H9 (cell line): ENCODE data around the gene ANKRD44. TPM values are rescaled to one million over a fixed set of nuclear protein-coding genes. Genes with fewer than 3 reads are reported as not detected.

Source experiments
- DNase-seq: peaks from one replicate; pipeline ENCODE4 v3.0.0-alpha.2; 2017
- H2AFZ ChIP-seq: one replicate; pipeline ENCODE4 v1.6.1; 2013; ENCODE audit warnings: mild to moderate bottlenecking, low read length, control low read depth, moderate library complexity
- H2AK5ac ChIP-seq: 2 replicates; pipeline ENCODE4 v1.6.1; 2013; ENCODE audit warnings: low read length, control low read depth, mixed read lengths; ENCODE audit not compliant: insufficient read length
- H2BK120ac ChIP-seq: one replicate; pipeline ENCODE4 v1.6.1; 2013; ENCODE audit warnings: low read depth, mild to moderate bottlenecking, low read length, control low read depth, inconsistent platforms; ENCODE audit not compliant: poor library complexity, severe bottlenecking
- H2BK12ac ChIP-seq: 2 replicates; pipeline ENCODE4 v1.6.1; 2013; ENCODE audit warnings: low read length, control low read depth, mixed read lengths, low read depth; ENCODE audit not compliant: insufficient read length
- H2BK15ac ChIP-seq: 2 replicates; pipeline ENCODE4 v1.6.1; 2013; ENCODE audit warnings: low read depth, low read length, control low read depth
- H2BK20ac ChIP-seq: one replicate; pipeline ENCODE4 v1.6.1; 2013; ENCODE audit warnings: low read depth, mild to moderate bottlenecking, low read length, control low read depth, inconsistent platforms; ENCODE audit not compliant: poor library complexity, severe bottlenecking
- H2BK5ac ChIP-seq: 2 replicates; pipeline ENCODE4 v1.6.1; 2013; ENCODE audit warnings: low read length, control low read depth, mixed read lengths; ENCODE audit not compliant: insufficient read length
- H3K14ac ChIP-seq: 2 replicates; pipeline ENCODE4 v1.6.1; 2013; ENCODE audit warnings: low read length, control low read depth; ENCODE audit not compliant: insufficient read depth
- H3K18ac ChIP-seq: 2 replicates; pipeline ENCODE4 v1.6.1; 2013; ENCODE audit warnings: low read depth, mild to moderate bottlenecking, mixed read lengths, low read length, control low read depth; ENCODE audit not compliant: insufficient read length
- H3K23ac ChIP-seq: 2 replicates; pipeline ENCODE4 v1.6.1; 2013; ENCODE audit warnings: low read length, control low read depth, mixed read lengths, low read depth; ENCODE audit not compliant: insufficient read length
- H3K23me2 ChIP-seq: 2 replicates; pipeline ENCODE4 v1.6.1; 2013; ENCODE audit warnings: low read depth, mild to moderate bottlenecking, mixed read lengths, low read length, control low read depth; ENCODE audit not compliant: insufficient read length, poor library complexity, severe bottlenecking
- H3K27ac ChIP-seq: 2 replicates; pipeline ENCODE4 v1.5.1; 2013; ENCODE audit warnings: low read length, control low read depth, mixed read lengths, low read depth; ENCODE audit not compliant: insufficient read length
- H3K27me3 ChIP-seq: 2 replicates; pipeline ENCODE4 v1.6.1; 2013; ENCODE audit warnings: low read length, control low read depth, inconsistent platforms; ENCODE audit not compliant: insufficient read depth
- H3K4ac ChIP-seq: 2 replicates; pipeline ENCODE4 v1.6.1; 2013; ENCODE audit warnings: low read depth, mild to moderate bottlenecking, control low read depth, inconsistent platforms, low read length, moderate library complexity
- H3K4me1 ChIP-seq: 2 replicates; pipeline ENCODE4 v1.6.1; 2013; ENCODE audit warnings: low read length, control low read depth, inconsistent platforms; ENCODE audit not compliant: insufficient read depth
- H3K4me2 ChIP-seq: 2 replicates; pipeline ENCODE4 v1.6.1; 2013; ENCODE audit warnings: low read length, control low read depth, mixed read lengths; ENCODE audit not compliant: insufficient read length, insufficient read depth
- H3K56ac ChIP-seq: 2 replicates; pipeline ENCODE4 v1.6.1; 2013; ENCODE audit warnings: low read depth, mild to moderate bottlenecking, mixed read lengths, low read length, control low read depth; ENCODE audit not compliant: insufficient read length
- H3K79me1 ChIP-seq: 2 replicates; pipeline ENCODE4 v1.6.1; 2013; ENCODE audit warnings: low read depth, mild to moderate bottlenecking, moderate library complexity, low read length, control low read depth, inconsistent platforms; ENCODE audit not compliant: insufficient read depth, poor library complexity, severe bottlenecking
- H3K79me2 ChIP-seq: 2 replicates; pipeline ENCODE4 v1.6.1; 2013; ENCODE audit warnings: low read length, control low read depth, inconsistent platforms; ENCODE audit not compliant: insufficient read depth
- H3K9ac ChIP-seq: 2 replicates; pipeline ENCODE4 v1.6.1; 2013; ENCODE audit warnings: low read length, control low read depth, mixed read lengths; ENCODE audit not compliant: insufficient read length; ENCODE audit errors: extremely low read depth
- H3K9me3 ChIP-seq: one replicate; pipeline ENCODE4 v1.6.1; 2013; ENCODE audit warnings: low read depth, low read length, inconsistent platforms; ENCODE audit not compliant: control insufficient read depth
- H3T11ph ChIP-seq: one replicate; pipeline ENCODE4 v1.6.1; 2013; ENCODE audit warnings: mild to moderate bottlenecking, low read length, control low read depth, inconsistent platforms
- H4K20me1 ChIP-seq: one replicate; pipeline ENCODE4 v1.6.1; 2013; ENCODE audit not compliant: control insufficient read depth, insufficient read length, insufficient read depth
- H4K5ac ChIP-seq: 2 replicates; pipeline ENCODE4 v1.6.1; 2013; ENCODE audit warnings: low read depth, mild to moderate bottlenecking, mixed read lengths, low read length, control low read depth; ENCODE audit not compliant: insufficient read length
- H4K8ac ChIP-seq: replicated peaks from 2 replicates; pipeline ENCODE4 v1.6.1; 2013; ENCODE audit warnings: low read length, control low read depth, mixed read lengths, low read depth; ENCODE audit not compliant: insufficient read length
- H4K91ac ChIP-seq: 2 replicates; pipeline ENCODE4 v1.6.1; 2013; ENCODE audit warnings: low read depth, mild to moderate bottlenecking, moderate library complexity, mixed read lengths, low read length, control low read depth; ENCODE audit not compliant: insufficient read length
- H3K27ac Mint-ChIP-seq, 3 experiments: 2 replicates in 2 of 3; 3 replicates in 1 of 3; pipeline ENCODE4 v1.8.0; 2020 to 2021; ENCODE audit warnings: mixed read lengths in 3 of 3, mild to moderate bottlenecking in 1 of 3, moderate library complexity in 1 of 3
- H3K27me3 Mint-ChIP-seq: 2 replicates; pipeline ENCODE4 v1.8.0; 2021; ENCODE audit warnings: low read depth, mild to moderate bottlenecking, moderate library complexity, mixed read lengths
- H3K36me3 Mint-ChIP-seq, 3 experiments: 2 replicates in 2 of 3; 3 replicates in 1 of 3; pipeline ENCODE4 v1.8.0; 2020 to 2021; ENCODE audit warnings: low read depth in 3 of 3, mixed read lengths in 3 of 3; ENCODE audit not compliant: insufficient read depth in 1 of 3
- H3K4me1 Mint-ChIP-seq, 2 experiments: 2 replicates each; pipeline ENCODE4 v1.8.0; 2020; ENCODE audit warnings: mixed read lengths in 2 of 2
- H3K4me3 Mint-ChIP-seq, 2 experiments: 2 replicates in 1 of 2; 3 replicates in 1 of 2; pipeline ENCODE4 v1.8.0; 2020 to 2021; ENCODE audit warnings: mild to moderate bottlenecking in 2 of 2, mixed read lengths in 2 of 2, moderate library complexity in 1 of 2
- H3K9me3 Mint-ChIP-seq, 2 experiments: 2 replicates in 1 of 2; 3 replicates in 1 of 2; pipeline ENCODE4 v1.8.0; 2020; ENCODE audit warnings: mild to moderate bottlenecking in 2 of 2, mixed read lengths in 2 of 2, moderate library complexity in 1 of 2
- WGBS: extraction: QIAGEN DNeasy Blood & Tissue Kit; methylation state at CpG from one replicate; pipeline ENCODE4 v1.1.7; 2013; ENCODE audit warnings: missing lambda C conversion rate, low lambda C conversion rate, mixed read lengths; ENCODE audit not compliant: insufficient read length; ENCODE audit errors: extremely low coverage; 5-methylcytosine and 5-hydroxymethylcytosine counted together
- total RNA-seq: library from RNA; stranded (reverse); gene quantifications from 2 replicates; pipeline ENCODE4 v1.2.1, GENCODE V29; 2021
- TF ChIP-seq, protein P1 (sequence below): fragments of 200-600 bp; sonication (generic); conservative IDR thresholded peaks from 3 replicates; pipeline ENCODE4 v1.8.0; 2021; ENCODE audit warnings: antibody characterized with exemption, mild to moderate bottlenecking

The ANKRD44 gene
- total RNA-seq, 1 experiment from 2014 or later: 1.9 TPM

DNA sequence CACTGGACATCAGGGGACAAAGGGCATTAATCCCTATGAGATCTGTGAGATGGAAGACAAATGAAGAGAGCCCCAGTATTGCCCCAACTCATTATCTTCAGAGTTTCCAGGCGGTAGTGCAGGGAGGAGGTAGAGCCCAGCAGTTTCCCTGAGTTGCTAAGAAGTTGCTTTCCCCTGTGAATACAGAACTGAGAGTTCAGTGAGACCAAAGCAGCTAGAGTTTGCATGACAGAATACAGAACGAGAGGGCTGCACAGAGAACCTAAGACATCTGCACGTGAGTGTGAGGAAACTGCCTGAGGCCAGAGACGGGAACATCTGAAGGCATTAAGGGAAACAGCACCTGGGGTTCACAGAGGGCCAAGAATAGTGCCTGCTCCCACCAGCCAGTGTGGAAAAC lies 366.0 kb downstream of the ANKRD44 start:
- TF ChIP-seq, protein P1, sequence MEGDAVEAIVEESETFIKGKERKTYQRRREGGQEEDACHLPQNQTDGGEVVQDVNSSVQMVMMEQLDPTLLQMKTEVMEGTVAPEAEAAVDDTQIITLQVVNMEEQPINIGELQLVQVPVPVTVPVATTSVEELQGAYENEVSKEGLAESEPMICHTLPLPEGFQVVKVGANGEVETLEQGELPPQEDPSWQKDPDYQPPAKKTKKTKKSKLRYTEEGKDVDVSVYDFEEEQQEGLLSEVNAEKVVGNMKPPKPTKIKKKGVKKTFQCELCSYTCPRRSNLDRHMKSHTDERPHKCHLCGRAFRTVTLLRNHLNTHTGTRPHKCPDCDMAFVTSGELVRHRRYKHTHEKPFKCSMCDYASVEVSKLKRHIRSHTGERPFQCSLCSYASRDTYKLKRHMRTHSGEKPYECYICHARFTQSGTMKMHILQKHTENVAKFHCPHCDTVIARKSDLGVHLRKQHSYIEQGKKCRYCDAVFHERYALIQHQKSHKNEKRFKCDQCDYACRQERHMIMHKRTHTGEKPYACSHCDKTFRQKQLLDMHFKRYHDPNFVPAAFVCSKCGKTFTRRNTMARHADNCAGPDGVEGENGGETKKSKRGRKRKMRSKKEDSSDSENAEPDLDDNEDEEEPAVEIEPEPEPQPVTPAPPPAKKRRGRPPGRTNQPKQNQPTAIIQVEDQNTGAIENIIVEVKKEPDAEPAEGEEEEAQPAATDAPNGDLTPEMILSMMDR: no peak
- Histone ChIP-seq H3K23me2 (no peaks in the 10 kb centered on the region), H3K4me1 (no peaks in the 10 kb centered on the region), H2BK5ac (no peak overlapping the region), H4K5ac (no peak overlapping the region), H2BK120ac (no peak overlapping the region), H3K79me2 (no peaks in the 10 kb centered on the region), H3K56ac (no peak overlapping the region), H2BK12ac (no peak overlapping the region), H3K23ac (no peak overlapping the region), H3K27me3 (no peaks in the 10 kb centered on the region), H4K91ac (no peak overlapping the region), H2AFZ (peak overlapping the region; percentile 10), H3K14ac (no peak overlapping the region), H3K4me2 (no peak overlapping the region), H3K18ac (no peak overlapping the region), H3K9me3 (no peaks in the 10 kb centered on the region), H2AK5ac (no peak overlapping the region), H4K20me1 (no peaks in the 10 kb centered on the region), H2BK15ac (no peak overlapping the region), H3K9ac (no peak overlapping the region), H4K8ac (no peak overlapping the region), H3K27ac (no peak overlapping the region), H2BK20ac (no peak overlapping the region), H3K4ac (no peak overlapping the region), H3T11ph (no peak overlapping the region), H3K79me1 (no peaks in the 10 kb centered on the region)
- Mint-ChIP-seq H3K4me1 (peaks cover 8 to 14% of the 10 kb centered on the region in 2 experiments), H3K27me3 (no peaks in the 10 kb centered on the region), H3K4me3 (no peak overlapping the region), H3K9me3 (no peaks in the 10 kb centered on the region), H3K27ac (0 out of 7 replicates have a peak overlapping the region, but pooled peaks of 1 of the 3 experiments have one; percentile 72), H3K36me3 (no peaks in the 10 kb centered on the region)
- DNase-seq: no peak
- no CpG with 5 or more reads among the region's 4 CpGs for WGBS
